ENCODE measurements around the gene CHTOP. TPM values are rescaled to one million over a fixed set of nuclear protein-coding genes. Genes with fewer than 3 reads are reported as not detected.

The CHTOP gene
- total RNA-seq, 1 experiment from 2014 or later, result 83.9 TPM

DNA sequence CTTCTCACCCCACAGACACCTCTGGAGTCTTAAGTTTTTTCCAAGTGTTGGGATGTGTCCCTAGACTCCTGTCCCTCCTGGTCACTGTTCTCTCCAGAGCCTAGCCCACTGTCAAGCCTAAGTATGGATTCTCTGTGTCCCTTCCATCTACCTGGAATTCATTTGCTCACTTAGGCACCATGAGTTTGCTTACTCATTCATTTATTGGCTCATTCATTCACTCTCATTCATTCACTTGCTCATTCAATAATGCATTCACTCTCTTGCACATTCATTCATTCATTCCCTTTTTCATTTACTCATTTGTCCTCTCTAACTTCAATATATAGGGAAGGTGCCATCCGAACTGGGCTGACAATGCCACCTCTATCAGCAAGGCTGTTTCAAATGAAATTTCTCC is 22.5 kb upstream of the CHTOP start:
- no peak for DNase-seq
- H3K4me3 ChIP-seq, result peak overlapping the region; percentile 89
- peaks cover 19% of the 10 kb centered on the region for H3K36me3 ChIP-seq (ENCODE audit: low read depth)
- H4K20me1 ChIP-seq (ENCODE audit: insufficient read depth), result no peaks in the 10 kb centered on the region
- ChIA-PET POLR2A (ENCODE audit: unreplicated experiment) (interaction anchor here (0.6 to 0.7 kb wide), 2 partner anchors 23 to 45 kb away, joined by 4 to 8 read pairs; partner anchors contain the start of gene CHTOP), CTCF (interaction anchor here (0.6 to 2.6 kb wide), 2 partner anchors 16 to 23 kb away, joined by 5 to 19 read pairs; partner anchors contain the start of gene S100A13)
- H3K4me1 ChIP-seq (replicated peaks; ENCODE audit: insufficient read depth), result peaks cover 74% of the 10 kb centered on the region
- H3K27ac ChIP-seq, result peak overlapping the region; percentile 78
- peaks cover 71% of the 10 kb centered on the region for H3K79me2 ChIP-seq (ENCODE audit: low read depth)
- H3K27me3 ChIP-seq (ENCODE audit: insufficient read depth, low read depth), result no peaks in the 10 kb centered on the region
- H2AFZ ChIP-seq, result no peak overlapping the region
- H3K9me3 ChIP-seq (ENCODE audit: insufficient read depth, low read depth), result no peaks in the 10 kb centered on the region
- no peaks in the 10 kb centered on the region for H3K9me2 ChIP-seq (ENCODE audit: insufficient read depth)
- BruUV-seq (replicated peaks), result no TSS peak
- intact Hi-C loops (cut with micrococcal nuclease; ENCODE audit: unreplicated experiment), result no loop called here
- no peak for TF ChIP-seq EZH2 (IDR thresholded peaks at IDR 0.05; ENCODE audit: low read depth)
- no peak for TF ChIP-seq CTCF (conservative IDR thresholded peaks at IDR 0.05)
- peak overlapping the region; percentile 84 for H3K4me2 ChIP-seq
- peaks cover 55% of the 10 kb centered on the region for H3F3A ChIP-seq (ENCODE audit: insufficient read depth, low read depth)

DNA sequence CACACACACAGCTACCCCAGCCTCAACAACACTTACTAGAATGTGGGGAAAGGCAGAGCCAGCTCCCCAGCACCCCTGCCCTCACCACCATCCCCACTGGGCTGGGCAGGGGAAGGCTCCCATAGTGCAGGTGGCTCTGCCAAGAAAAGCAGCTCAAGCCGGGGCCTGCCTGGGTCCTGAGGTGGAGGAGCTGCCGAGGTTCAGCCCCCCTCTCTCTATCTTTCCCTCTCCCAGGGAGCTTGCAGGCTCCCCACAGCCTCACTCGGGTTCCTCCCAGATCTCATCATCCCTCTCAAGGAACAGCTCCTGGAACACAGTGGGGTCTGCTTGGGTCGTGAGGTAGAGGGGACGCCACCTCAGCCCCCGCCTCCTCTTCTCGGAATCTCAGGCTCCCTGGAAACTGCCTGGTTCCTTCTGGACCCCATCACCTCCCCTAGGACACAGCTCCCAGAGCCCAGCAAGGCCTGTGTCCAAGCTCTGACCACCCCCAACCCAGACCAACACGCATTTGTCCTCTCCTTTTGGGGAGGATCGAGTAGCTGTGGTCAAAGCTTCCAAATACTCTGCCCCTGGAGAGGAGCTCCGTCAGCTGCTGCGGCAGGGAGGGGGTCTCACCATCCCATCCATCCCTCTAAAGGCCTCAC is 21.6 kb upstream of the CHTOP start:
- POLR2A ChIA-PET (ENCODE audit: unreplicated experiment), result interaction anchor here (0.5 to 1.4 kb wide), 14 partner anchors 8 to 1116 kb away, joined by 3 to 48 read pairs (median 4); partner anchors contain the start of genes CHTOP, S100A1, S100A13 and S100A5
- CTCF ChIA-PET, result interaction anchor here (0.6 to 2.6 kb wide), 3 partner anchors 15 to 102 kb away, joined by 4 to 19 read pairs (median 8); partner anchors contain the start of gene S100A13
- intact Hi-C loops (cut with micrococcal nuclease; ENCODE audit: unreplicated experiment), result no loop called here

More for the DNA sequence above, 21.6 kb upstream of the CHTOP start:
- Histone ChIP-seq H3K27me3 (ENCODE audit: insufficient read depth, low read depth) (no peaks in the 10 kb centered on the region), H4K20me1 (ENCODE audit: insufficient read depth) (no peaks in the 10 kb centered on the region), H3K27ac (peak overlapping the region; percentile 78), H3K9me2 (ENCODE audit: insufficient read depth) (no peaks in the 10 kb centered on the region), H2AFZ (no peak overlapping the region), H3K9me3 (ENCODE audit: insufficient read depth, low read depth) (no peaks in the 10 kb centered on the region), H3K79me2 (ENCODE audit: low read depth) (peaks cover 62% of the 10 kb centered on the region), H3F3A (ENCODE audit: insufficient read depth, low read depth) (peaks cover 47% of the 10 kb centered on the region), H3K4me3 (peak overlapping the region; percentile 89), H3K36me3 (ENCODE audit: low read depth) (peaks cover 10% of the 10 kb centered on the region), H3K4me1 (replicated peaks; ENCODE audit: insufficient read depth) (peaks cover 74% of the 10 kb centered on the region), H3K4me2 (peak overlapping the region; percentile 84)
- no TSS peak for BruUV-seq (replicated peaks)
- TF ChIP-seq EZH2 (IDR thresholded peaks at IDR 0.05; ENCODE audit: low read depth) (no peak), CTCF (conservative IDR thresholded peaks at IDR 0.05) (no peak)
- no peak for DNase-seq

Data from PC-9 (cell line).